Measurements from ENCODE around the gene IRX4. TPM values are rescaled to one million over a fixed set of nuclear protein-coding genes. Genes with fewer than 3 reads are reported as not detected.

Gene IRX4
- total RNA-seq, 1 donor, result not detected

DNA sequence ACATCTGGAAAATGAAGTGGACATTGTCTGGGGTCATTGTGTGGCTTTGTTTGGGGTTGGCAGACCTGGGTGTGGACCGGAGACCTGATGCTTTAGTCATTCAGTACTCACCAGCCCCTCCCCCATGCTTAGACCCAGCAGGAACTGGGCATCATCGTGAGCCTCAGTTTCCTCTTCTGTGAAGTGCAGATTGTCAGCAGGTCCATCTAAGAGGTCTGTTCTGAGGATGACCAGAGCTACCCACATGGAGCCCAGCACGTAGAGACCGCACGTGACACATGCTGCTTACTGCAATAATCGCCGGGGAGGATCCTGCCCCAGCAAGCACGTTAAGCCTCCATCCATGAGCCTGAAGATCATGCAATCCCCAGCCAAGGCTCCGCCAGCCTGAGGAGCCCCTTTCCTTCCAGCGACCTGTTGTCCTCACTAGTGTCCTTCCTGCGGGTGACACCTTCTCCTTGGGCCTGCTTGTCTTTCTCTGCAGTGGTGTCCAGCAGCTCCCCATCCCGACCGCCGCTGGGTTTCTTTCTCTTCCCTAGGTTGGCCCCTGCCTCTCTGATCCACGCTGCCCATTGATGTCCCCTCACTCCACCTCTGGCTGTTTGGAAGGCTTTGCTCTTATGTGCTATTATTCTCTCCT lies 26.7 kb upstream of the IRX4 start:
- TF ChIP-seq, protein P1, sequence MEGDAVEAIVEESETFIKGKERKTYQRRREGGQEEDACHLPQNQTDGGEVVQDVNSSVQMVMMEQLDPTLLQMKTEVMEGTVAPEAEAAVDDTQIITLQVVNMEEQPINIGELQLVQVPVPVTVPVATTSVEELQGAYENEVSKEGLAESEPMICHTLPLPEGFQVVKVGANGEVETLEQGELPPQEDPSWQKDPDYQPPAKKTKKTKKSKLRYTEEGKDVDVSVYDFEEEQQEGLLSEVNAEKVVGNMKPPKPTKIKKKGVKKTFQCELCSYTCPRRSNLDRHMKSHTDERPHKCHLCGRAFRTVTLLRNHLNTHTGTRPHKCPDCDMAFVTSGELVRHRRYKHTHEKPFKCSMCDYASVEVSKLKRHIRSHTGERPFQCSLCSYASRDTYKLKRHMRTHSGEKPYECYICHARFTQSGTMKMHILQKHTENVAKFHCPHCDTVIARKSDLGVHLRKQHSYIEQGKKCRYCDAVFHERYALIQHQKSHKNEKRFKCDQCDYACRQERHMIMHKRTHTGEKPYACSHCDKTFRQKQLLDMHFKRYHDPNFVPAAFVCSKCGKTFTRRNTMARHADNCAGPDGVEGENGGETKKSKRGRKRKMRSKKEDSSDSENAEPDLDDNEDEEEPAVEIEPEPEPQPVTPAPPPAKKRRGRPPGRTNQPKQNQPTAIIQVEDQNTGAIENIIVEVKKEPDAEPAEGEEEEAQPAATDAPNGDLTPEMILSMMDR (IDR thresholded peaks at IDR 0.05; ENCODE audit: insufficient read depth, low read length), result no peak

DNA sequence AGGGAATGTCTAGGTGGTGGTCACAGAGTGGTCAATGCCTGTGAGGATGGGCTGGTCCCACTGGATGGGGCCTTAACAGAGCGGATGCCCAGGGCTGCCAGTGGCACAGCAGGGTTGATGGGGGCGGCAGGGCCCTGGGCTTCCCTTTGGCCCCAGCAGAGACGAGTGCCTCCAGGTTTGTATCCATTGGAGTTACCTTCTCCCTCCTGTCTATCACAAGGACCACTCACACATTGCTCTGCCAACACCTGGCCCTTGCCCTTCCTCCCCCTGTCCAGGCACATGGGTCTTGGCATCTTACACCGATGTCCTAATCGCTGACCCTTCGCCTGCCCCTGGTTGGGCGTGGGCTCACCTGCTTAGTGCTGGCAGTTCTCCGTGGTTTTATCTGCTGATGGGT lies 26.2 kb upstream of the IRX4 start:
- H3K4me3 ChIP-seq (ENCODE audit: low read depth, low read length), result no peak overlapping the region
- TF ChIP-seq, protein P1 (IDR thresholded peaks at IDR 0.05; ENCODE audit: insufficient read depth, low read length), result no peak
- no peak for DNase-seq (ENCODE audit: low read depth)

More for the DNA sequence above, 26.7 kb upstream of the IRX4 start:
- no peak overlapping the region for H3K4me3 ChIP-seq (ENCODE audit: low read depth, low read length)
- no peak for DNase-seq (ENCODE audit: low read depth)

DNA sequence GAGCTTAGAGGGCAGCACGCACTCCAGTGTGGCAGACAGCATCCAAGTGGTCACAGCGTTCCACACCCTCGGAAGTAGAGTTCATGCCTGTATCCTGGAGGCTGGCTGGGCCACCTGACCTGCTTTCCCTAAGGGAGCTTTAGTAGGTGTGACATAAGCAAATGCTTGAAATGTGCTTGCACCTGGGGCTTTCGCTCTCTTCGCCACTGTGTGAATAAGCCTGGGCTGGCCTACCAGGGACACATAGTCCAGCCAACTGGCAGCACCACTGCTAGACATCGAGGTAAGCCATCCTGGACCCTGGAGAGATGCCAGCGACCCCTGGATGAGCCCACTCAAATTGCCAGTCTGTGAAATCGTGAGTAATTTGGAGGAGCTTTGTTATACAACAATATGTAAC lies 24.9 kb upstream of the IRX4 start:
- TF ChIP-seq, protein P1 (IDR thresholded peaks at IDR 0.05; ENCODE audit: insufficient read depth, low read length), result no peak
- DNase-seq (ENCODE audit: low read depth), result no peak
- H3K4me3 ChIP-seq (ENCODE audit: low read depth, low read length), result no peak overlapping the region

DNA sequence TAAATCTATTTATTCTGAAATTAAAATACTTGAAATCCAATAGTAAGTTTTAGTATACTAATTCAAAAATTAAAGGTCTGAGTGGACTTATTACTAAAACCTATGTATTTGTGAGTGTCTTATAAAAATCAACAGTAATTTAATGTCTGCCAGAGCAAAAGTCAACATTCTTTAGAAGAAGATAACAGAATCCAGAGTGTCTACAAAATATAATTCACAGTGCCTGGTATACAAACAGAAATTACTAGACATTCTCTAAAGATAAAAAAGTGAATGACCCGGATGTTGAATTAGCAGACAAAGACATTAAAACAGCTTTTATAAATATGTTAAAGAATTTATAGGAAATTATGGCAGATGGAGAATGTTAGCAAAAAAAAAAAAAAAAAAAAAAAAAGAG lies 22.4 kb upstream of the IRX4 start:
- H3K4me3 ChIP-seq (ENCODE audit: low read depth, low read length), result no peak overlapping the region
- TF ChIP-seq, protein P1 (IDR thresholded peaks at IDR 0.05; ENCODE audit: insufficient read depth, low read length), result no peak
- DNase-seq (ENCODE audit: low read depth), result no peak

DNA sequence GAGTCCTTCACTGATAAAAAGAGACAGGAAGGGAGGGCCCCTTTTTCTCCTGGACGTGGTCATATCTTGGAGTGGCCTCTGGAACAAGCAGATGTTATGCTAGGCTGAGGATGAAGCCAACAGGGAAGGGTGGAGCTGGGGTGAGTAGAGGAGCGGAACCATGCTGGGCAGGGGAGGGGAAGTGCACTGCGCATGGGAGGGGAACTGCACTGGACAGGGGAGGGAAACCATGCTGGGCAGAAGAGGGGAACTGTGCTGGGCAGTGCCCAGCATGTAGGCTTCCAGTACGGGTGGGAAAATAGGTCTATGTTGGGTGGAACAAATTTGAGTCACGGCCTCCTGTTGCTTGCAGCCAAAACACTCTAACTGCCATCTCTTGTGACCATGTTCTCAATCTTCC lies 19.3 kb upstream of the IRX4 start:
- TF ChIP-seq, protein P1 (IDR thresholded peaks at IDR 0.05; ENCODE audit: insufficient read depth, low read length), result no peak
- no peak overlapping the region for H3K4me3 ChIP-seq (ENCODE audit: low read depth, low read length)
- DNase-seq (ENCODE audit: low read depth), result no peak

DNA sequence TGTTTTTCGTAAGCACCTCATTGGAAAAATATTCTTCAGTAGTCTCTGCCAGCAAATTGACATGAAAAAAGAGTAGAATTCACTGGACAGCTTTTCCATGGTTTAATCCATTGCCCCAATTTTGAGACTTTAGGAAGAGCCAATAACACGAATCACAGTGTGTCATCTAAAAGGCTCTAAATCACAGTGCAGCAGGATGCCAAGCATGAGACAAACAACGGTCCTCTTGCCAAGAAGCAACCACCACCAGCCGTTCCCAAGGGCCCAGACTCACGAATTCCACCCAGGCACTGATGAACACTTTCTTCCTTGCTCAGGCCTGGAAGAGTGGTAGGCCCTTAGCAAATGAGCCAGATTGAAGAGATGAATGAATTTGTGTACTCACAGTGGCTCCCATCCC lies 18.3 kb upstream of the IRX4 start:
- TF ChIP-seq, protein P1 (IDR thresholded peaks at IDR 0.05; ENCODE audit: insufficient read depth, low read length), result no peak
- H3K4me3 ChIP-seq (ENCODE audit: low read depth, low read length), result no peak overlapping the region
- peak; percentile 45 for DNase-seq (ENCODE audit: low read depth)

DNA sequence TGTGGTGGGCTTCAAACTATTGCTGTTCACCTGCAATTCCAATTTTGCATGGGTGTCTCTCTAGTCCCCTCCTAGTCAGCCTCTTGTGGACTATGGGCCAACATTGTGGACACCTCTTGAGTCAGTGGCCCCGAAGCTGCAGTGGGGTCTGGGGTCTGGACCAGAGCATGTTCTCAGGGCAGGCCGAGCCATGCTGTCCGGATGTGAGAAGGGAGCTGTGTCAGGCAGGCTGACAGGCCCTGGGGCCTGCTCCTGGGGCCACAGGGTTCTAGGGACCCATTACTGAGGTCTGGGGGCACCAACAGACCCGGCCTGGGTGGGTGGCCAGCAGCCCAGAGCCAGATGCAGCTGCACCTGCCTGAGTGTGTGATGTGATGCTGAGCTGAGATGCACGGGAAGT lies 16.5 kb upstream of the IRX4 start:
- no peak overlapping the region for H3K4me3 ChIP-seq (ENCODE audit: low read depth, low read length)
- no peak for DNase-seq (ENCODE audit: low read depth)
- TF ChIP-seq, protein P1 (IDR thresholded peaks at IDR 0.05; ENCODE audit: insufficient read depth, low read length), result no peak
